WTC11 (cell line): ENCODE data around the gene PHLDA3. TPM values are rescaled to one million over a fixed set of nuclear protein-coding genes. Genes with fewer than 3 reads are reported as not detected.

Experiments used
- ATAC-seq: fragments of 200-7000 bp; cut with Tn5 transposase; 2 replicates; pipeline ENCODE4 v1.10.0; 2021; ENCODE audit warnings: mild to moderate bottlenecking, moderate library complexity
- CTCF ChIA-PET: fragments of 300-600 bp; sonication (Branson Sonifier 250); formaldehyde crosslinking; loops from one replicate; lab custom pipeline; 2021; ENCODE audit warnings: antibody characterized with exemption; lab: Charles Lee
- POLR2A ChIA-PET: fragments of 350-600 bp; sonication (Branson Sonifier 250); formaldehyde crosslinking; loops from one replicate; lab custom pipeline; 2021; ENCODE audit warnings: antibody characterized with exemption; lab: Charles Lee
- DNase-seq: peaks from one replicate; pipeline ENCODE4 v3.0.0; 2021; ENCODE audit warnings: low spot score
- H3K27ac Mint-ChIP-seq: 2 replicates; pipeline ENCODE4 v1.8.0; 2021; ENCODE audit warnings: mixed read lengths
- H3K27me3 Mint-ChIP-seq: 2 replicates; pipeline ENCODE4 v1.8.0; 2021; ENCODE audit warnings: low read depth, mild to moderate bottlenecking, moderate library complexity, mixed read lengths
- H3K36me3 Mint-ChIP-seq: 2 replicates; pipeline ENCODE4 v1.8.0; 2021; ENCODE audit warnings: mixed read lengths
- H3K4me1 Mint-ChIP-seq: 2 replicates; pipeline ENCODE4 v1.8.0; 2022; ENCODE audit warnings: mixed read lengths
- H3K4me3 Mint-ChIP-seq: 2 replicates; pipeline ENCODE4 v1.8.0; 2021; ENCODE audit warnings: mild to moderate bottlenecking, moderate library complexity, mixed read lengths
- H3K9me3 Mint-ChIP-seq: 2 replicates; pipeline ENCODE4 v1.8.0; 2021; ENCODE audit warnings: mixed read lengths
- AR ChIP-seq: fragments of 250-450 bp; sonication (Bioruptor Pico); IDR thresholded peaks from 2 replicates; pipeline ENCODE4 v1.9.0; 2021; ENCODE audit warnings: mild to moderate bottlenecking
- ATF6 ChIP-seq: sonication (generic); formaldehyde crosslinking; IDR thresholded peaks from 2 replicates; pipeline ENCODE4 v1.8.1; 2023; ENCODE audit warnings: mild to moderate bottlenecking, missing genetic modification reagents
- CREM ChIP-seq: sonication (generic); formaldehyde crosslinking; IDR thresholded peaks from 2 replicates; pipeline ENCODE4 v1.8.1; 2022; ENCODE audit warnings: mild to moderate bottlenecking, missing genetic modification reagents, moderate library complexity
- E2F4 ChIP-seq: sonication (generic); formaldehyde crosslinking; IDR thresholded peaks from 2 replicates; pipeline ENCODE4 v1.8.1; 2022; ENCODE audit warnings: low read depth, mild to moderate bottlenecking, moderate library complexity, missing genetic modification reagents, borderline replicate concordance
- ELF4 ChIP-seq: sonication (generic); formaldehyde crosslinking; IDR thresholded peaks from 2 replicates; pipeline ENCODE4 v1.8.1; 2022; ENCODE audit warnings: low read depth, mild to moderate bottlenecking, moderate library complexity, missing genetic modification reagents
- EMX1 ChIP-seq: fragments of 250-450 bp; sonication (Bioruptor Pico); IDR thresholded peaks from 2 replicates; pipeline ENCODE4 v1.8.0; 2021; ENCODE audit warnings: mild to moderate bottlenecking
- ESRRA ChIP-seq: sonication (generic); formaldehyde crosslinking; IDR thresholded peaks from 2 replicates; pipeline ENCODE4 v1.8.1; 2022; ENCODE audit warnings: mild to moderate bottlenecking, missing genetic modification reagents, borderline replicate concordance
- ETV6 ChIP-seq: sonication (generic); formaldehyde crosslinking; IDR thresholded peaks from 2 replicates; pipeline ENCODE4 v1.8.1; 2022; ENCODE audit warnings: mild to moderate bottlenecking, missing genetic modification reagents
- GABPB1 ChIP-seq: sonication (generic); formaldehyde crosslinking; IDR thresholded peaks from 2 replicates; pipeline ENCODE4 v1.8.1; 2023; ENCODE audit warnings: mild to moderate bottlenecking, missing genetic modification reagents
- HMGXB4 ChIP-seq: sonication (generic); formaldehyde crosslinking; IDR thresholded peaks from 2 replicates; pipeline ENCODE4 v1.8.1; 2023; ENCODE audit warnings: mild to moderate bottlenecking, moderate library complexity, missing genetic modification reagents
- KAT7 ChIP-seq: sonication (generic); formaldehyde crosslinking; IDR thresholded peaks from 2 replicates; pipeline ENCODE4 v1.8.1; 2023; ENCODE audit warnings: missing genetic modification reagents, mild to moderate bottlenecking, borderline replicate concordance
- MAX ChIP-seq: sonication (generic); formaldehyde crosslinking; IDR thresholded peaks from 2 replicates; pipeline ENCODE4 v1.8.0; 2022; ENCODE audit warnings: mild to moderate bottlenecking, missing genetic modification reagents
- OVOL2 ChIP-seq: fragments of 250-450 bp; sonication (Bioruptor Pico); IDR thresholded peaks from 2 replicates; pipeline ENCODE4 v1.9.0; 2021; ENCODE audit warnings: mild to moderate bottlenecking, borderline replicate concordance
- SMAD3 ChIP-seq: sonication (generic); formaldehyde crosslinking; IDR thresholded peaks from 2 replicates; pipeline ENCODE4 v1.8.0; 2022; ENCODE audit warnings: missing genetic modification reagents, mild to moderate bottlenecking, borderline replicate concordance
- SOX15 ChIP-seq: fragments of 250-450 bp; sonication (Bioruptor Pico); IDR thresholded peaks from 2 replicates; pipeline ENCODE4 v1.9.0; 2021; ENCODE audit warnings: mild to moderate bottlenecking
- TEAD1 ChIP-seq: sonication (generic); formaldehyde crosslinking; IDR thresholded peaks from 2 replicates; pipeline ENCODE4 v1.8.0; 2022; ENCODE audit warnings: mild to moderate bottlenecking, missing genetic modification reagents
- TEAD4 ChIP-seq: sonication (generic); formaldehyde crosslinking; IDR thresholded peaks from 2 replicates; pipeline ENCODE4 v1.8.0; 2022; ENCODE audit warnings: mild to moderate bottlenecking, missing genetic modification reagents
- ZNF219 ChIP-seq: sonication (generic); formaldehyde crosslinking; IDR thresholded peaks from 2 replicates; pipeline ENCODE4 v1.8.0; 2023; ENCODE audit warnings: missing genetic modification reagents, mild to moderate bottlenecking, borderline replicate concordance
- ZNF232 ChIP-seq: sonication (generic); formaldehyde crosslinking; IDR thresholded peaks from 2 replicates; pipeline ENCODE4 v1.8.0; 2022; ENCODE audit warnings: mild to moderate bottlenecking, missing genetic modification reagents
- ZNF423 ChIP-seq: fragments of 250-450 bp; sonication (Bioruptor Pico); IDR thresholded peaks from 2 replicates; pipeline ENCODE4 v2.1.2; 2022; ENCODE audit warnings: mild to moderate bottlenecking, moderate library complexity
- ZNF425 ChIP-seq: fragments of 250-450 bp; sonication (Bioruptor Pico); conservative IDR thresholded peaks from 2 replicates; pipeline ENCODE4 v1.9.0; 2021; ENCODE audit warnings: mild to moderate bottlenecking
- total RNA-seq: library from RNA; stranded (reverse); gene quantifications from 3 replicates; pipeline ENCODE4 v1.2.3, GENCODE V29; 2021

The PHLDA3 gene
- total RNA-seq, 1 experiment from 2014 or later, result 95.1 TPM

- TF ChIP-seq ATF6 (CRISPR knock-in tag) (no peak), TEAD4 (CRISPR knock-in tag) (peak; percentile 65), CREM (CRISPR knock-in tag) (no peak), MAX (CRISPR knock-in tag) (peak; percentile 67), EMX1 (CRISPR knock-in tag) (no peak), TEAD1 (CRISPR knock-in tag) (peak; percentile 43; the same call in 1 of the 2 replicates), ZNF423 (CRISPR knock-in tag) (0 out of 2 replicates have a peak, but pooled peaks have one; percentile 7), ZNF219 (CRISPR knock-in tag) (no peak), GABPB1 (CRISPR knock-in tag) (no peak), KAT7 (no peak), SOX15 (CRISPR knock-in tag) (no peak), E2F4 (CRISPR knock-in tag) (no peak), HMGXB4 (CRISPR knock-in tag) (peak; percentile 50), ZNF425 (CRISPR knock-in tag) (no peak), ZNF232 (CRISPR knock-in tag) (no peak)
Measured at GRCh38 chr1:201447903-201448871, 20.8 kb downstream of the PHLDA3 start (continued).

- Mint-ChIP-seq H3K4me1 (peaks cover 28% of the 10 kb centered on the region), H3K9me3 (peaks cover 10% of the 10 kb centered on the region), H3K36me3 (no peaks in the 10 kb centered on the region), H3K27me3 (peaks cover 3% of the 10 kb centered on the region; the same call in 1 of the 2 replicates), H3K4me3 (no peak overlapping the region), H3K27ac (no peak overlapping the region)
- no peak for ATAC-seq
- TF ChIP-seq SMAD3 (CRISPR knock-in tag), result no peak
- TF ChIP-seq ELF4 (CRISPR knock-in tag), result no peak
- no peak for TF ChIP-seq AR (CRISPR knock-in tag)
- no peak for TF ChIP-seq ETV6 (CRISPR knock-in tag)
- TF ChIP-seq OVOL2, result no peak
- TF ChIP-seq ESRRA, result no peak
- POLR2A ChIA-PET, result interaction anchor here (1.2 kb wide), 1 partner anchor 35 kb away, joined by 3 read pairs; no protein-coding TSS in a partner anchor
- no peak for DNase-seq
- CTCF ChIA-PET, result interaction anchor here (1.1 to 8.3 kb wide), 4 partner anchors 9 to 67 kb away, joined by 3 to 264 read pairs (median 74); no protein-coding TSS in a partner anchor
Measured at GRCh38 chr1:201445310-201445709, 23.7 kb downstream of the PHLDA3 start.
